Prostate gland (tissue), 2 donors: ENCODE measurements around the gene CREB3L1.

ENCODE experiments used
- POLR2A ChIP-seq: fragments of 450-650 bp; IDR thresholded peaks from one replicate; pipeline ENCODE4 v1.6.1; 2016; ENCODE audit warnings: antibody characterized with exemption, mild to moderate bottlenecking
- POLR2AphosphoS5 ChIP-seq: sonication (generic); formaldehyde crosslinking; IDR thresholded peaks from one replicate; pipeline ENCODE4 v1.6.1; 2017; ENCODE audit warnings: antibody characterized with exemption
- TF ChIP-seq, protein P1 (sequence below), 4 experiments: fragments of 200-600 bp in 2 of 4; fragments of 450-650 bp in 2 of 4; sonication (generic) in 2 of 4; IDR thresholded peaks; 1 replicate in 3 of 4; 2 replicates in 1 of 4; pipeline ENCODE4 v1.5.1; 2016 to 2019; ENCODE audit warnings: antibody characterized with exemption in 4 of 4, mild to moderate bottlenecking in 2 of 4, moderate library complexity in 2 of 4

DNA sequence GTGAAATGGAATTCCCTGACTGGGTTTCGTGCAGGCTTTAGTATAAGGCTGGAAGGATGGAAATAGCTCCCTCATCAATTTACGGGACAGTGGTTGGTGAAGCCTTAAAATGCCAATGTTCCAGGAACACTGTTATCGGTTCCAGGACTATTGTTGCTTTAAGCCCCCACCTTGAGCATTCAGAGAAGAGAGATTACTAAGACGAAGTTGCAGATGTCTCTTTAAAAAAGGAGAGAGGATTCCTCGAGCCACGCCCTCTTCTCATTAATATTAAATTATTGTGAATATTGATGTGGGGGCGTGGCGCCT lies 195 bp upstream of the CREB3L1 start:
- no peak for TF ChIP-seq POLR2A
- TF ChIP-seq, protein P1, sequence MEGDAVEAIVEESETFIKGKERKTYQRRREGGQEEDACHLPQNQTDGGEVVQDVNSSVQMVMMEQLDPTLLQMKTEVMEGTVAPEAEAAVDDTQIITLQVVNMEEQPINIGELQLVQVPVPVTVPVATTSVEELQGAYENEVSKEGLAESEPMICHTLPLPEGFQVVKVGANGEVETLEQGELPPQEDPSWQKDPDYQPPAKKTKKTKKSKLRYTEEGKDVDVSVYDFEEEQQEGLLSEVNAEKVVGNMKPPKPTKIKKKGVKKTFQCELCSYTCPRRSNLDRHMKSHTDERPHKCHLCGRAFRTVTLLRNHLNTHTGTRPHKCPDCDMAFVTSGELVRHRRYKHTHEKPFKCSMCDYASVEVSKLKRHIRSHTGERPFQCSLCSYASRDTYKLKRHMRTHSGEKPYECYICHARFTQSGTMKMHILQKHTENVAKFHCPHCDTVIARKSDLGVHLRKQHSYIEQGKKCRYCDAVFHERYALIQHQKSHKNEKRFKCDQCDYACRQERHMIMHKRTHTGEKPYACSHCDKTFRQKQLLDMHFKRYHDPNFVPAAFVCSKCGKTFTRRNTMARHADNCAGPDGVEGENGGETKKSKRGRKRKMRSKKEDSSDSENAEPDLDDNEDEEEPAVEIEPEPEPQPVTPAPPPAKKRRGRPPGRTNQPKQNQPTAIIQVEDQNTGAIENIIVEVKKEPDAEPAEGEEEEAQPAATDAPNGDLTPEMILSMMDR (IDR thresholded peaks at IDR 0.05) = no peak
- no peak for TF ChIP-seq POLR2AphosphoS5
